HepG2 (cell line): ENCODE measurements around the gene RBL1. TPM values are rescaled to one million over a fixed set of nuclear protein-coding genes. Genes with fewer than 3 reads are reported as not detected.

Experiments used
- ARID2 ChIP-seq: sonication (generic); formaldehyde crosslinking; IDR thresholded peaks from 2 replicates; pipeline ENCODE4 v1.8.1; 2022; ENCODE audit warnings: mild to moderate bottlenecking, missing genetic modification reagents, borderline replicate concordance
- EEA1 ChIP-seq: sonication (generic); formaldehyde crosslinking; IDR thresholded peaks from 2 replicates; pipeline ENCODE4 v1.5.1; 2020; ENCODE audit warnings: mild to moderate bottlenecking, missing genetic modification reagents, borderline replicate concordance
- RCOR2 ChIP-seq: IDR thresholded peaks from 2 replicates; pipeline ENCODE4 v1.6.1; 2016; ENCODE audit warnings: missing biosample characterization, missing genetic modification reagents
- RXRB ChIP-seq: IDR thresholded peaks from 2 replicates; pipeline ENCODE4 v1.6.1; 2016; ENCODE audit warnings: borderline replicate concordance, missing genetic modification reagents, missing compliant biosample characterization
- STAT5B ChIP-seq: sonication (generic); formaldehyde crosslinking; IDR thresholded peaks from 2 replicates; pipeline ENCODE4 v1.4.0; 2020; ENCODE audit warnings: missing genetic modification reagents
- TEAD3 ChIP-seq: optimal IDR thresholded peaks from 2 replicates; pipeline ENCODE3; 2016; ENCODE audit warnings: borderline replicate concordance
- TGIF2 ChIP-seq: IDR thresholded peaks from 2 replicates; pipeline ENCODE4 v1.6.1; 2016; ENCODE audit warnings: control low read depth, missing compliant biosample characterization
- ZNF484 ChIP-seq: sonication (generic); formaldehyde crosslinking; IDR thresholded peaks from 2 replicates; pipeline ENCODE4 v1.5.1; 2020; ENCODE audit warnings: mild to moderate bottlenecking, low read depth, missing genetic modification reagents, borderline replicate concordance
- ZNF607 ChIP-seq: sonication (generic); formaldehyde crosslinking; IDR thresholded peaks from 2 replicates; pipeline ENCODE4 v1.5.1; 2020; ENCODE audit warnings: missing genetic modification reagents, mild to moderate bottlenecking, borderline replicate concordance
- ZNF614 ChIP-seq: IDR thresholded peaks from 2 replicates; pipeline ENCODE4 v1.6.1; 2018; ENCODE audit warnings: missing biosample characterization, missing genetic modification reagents, inconsistent platforms, borderline replicate concordance
- ZNF839 ChIP-seq: sonication (generic); formaldehyde crosslinking; IDR thresholded peaks from 2 replicates; pipeline ENCODE4 v1.4.0; 2020; ENCODE audit warnings: missing genetic modification reagents, mild to moderate bottlenecking, borderline replicate concordance
- ZSCAN22 ChIP-seq: sonication (generic); formaldehyde crosslinking; IDR thresholded peaks from 2 replicates; pipeline ENCODE4 v1.4.0; 2020; ENCODE audit warnings: mild to moderate bottlenecking, missing genetic modification reagents
- polyA plus RNA-seq, 8 experiments: library from polyadenylated mRNA; depleted of rRNA in 3 of 8; stranded (reverse) in 7 of 8; unstranded in 1 of 8; fragments of >200 nt; fragmentation: Illumina TruSeq in 4 of 8; extraction: Trizol in 4 of 8; gene quantifications; 2 replicates each; pipeline versions ENCODE4 v1.2.1 to v1.2.3, GENCODE V29; 2011 to 2016; ENCODE audit warnings: low read depth in 4 of 8, missing spikeins in 1 of 8, mixed read lengths in 1 of 8; ENCODE audit not compliant: insufficient read depth in 1 of 8
- total RNA-seq, 5 experiments: library from RNA; depleted of rRNA; stranded (reverse); fragments of >200 nt; fragmentation: Illumina TruSeq; extraction: Trizol; gene quantifications; 2 replicates each; pipeline ENCODE4 v1.2.3, GENCODE V29; 2016; ENCODE audit warnings: low read depth in 1 of 5
- TF ChIP-seq, protein P1 (sequence below): sonication (generic); formaldehyde crosslinking; IDR thresholded peaks from 2 replicates; pipeline ENCODE4 v1.8.1; 2022; ENCODE audit warnings: low read depth, mild to moderate bottlenecking, missing genetic modification reagents
- TF ChIP-seq, protein P2 (sequence below): sonication (generic); formaldehyde crosslinking; IDR thresholded peaks from 2 replicates; pipeline ENCODE4 v1.9.0; 2022; ENCODE audit warnings: low read depth, missing genetic modification reagents
- TF ChIP-seq, protein P3 (sequence below): sonication (generic); formaldehyde crosslinking; IDR thresholded peaks from 2 replicates; pipeline ENCODE4 v1.5.1; 2020; ENCODE audit warnings: missing genetic modification reagents, mild to moderate bottlenecking, borderline replicate concordance
- TF ChIP-seq, protein P4 (sequence below): sonication (generic); formaldehyde crosslinking; conservative IDR thresholded peaks from 2 replicates; pipeline ENCODE4 v1.4.0; 2020; ENCODE audit warnings: missing genetic modification reagents
- TF ChIP-seq, protein P5 (sequence below): sonication (generic); formaldehyde crosslinking; IDR thresholded peaks from 2 replicates; pipeline ENCODE4 v1.5.0; 2020; ENCODE audit warnings: mild to moderate bottlenecking, missing genetic modification reagents

RBL1 gene
- total and polyA plus RNA-seq, 2 of the 13 experiments (the other 11 are each of a cell fraction or from before 2014, with no cell fraction given), result 6.0 to 27.5 TPM

DNA sequence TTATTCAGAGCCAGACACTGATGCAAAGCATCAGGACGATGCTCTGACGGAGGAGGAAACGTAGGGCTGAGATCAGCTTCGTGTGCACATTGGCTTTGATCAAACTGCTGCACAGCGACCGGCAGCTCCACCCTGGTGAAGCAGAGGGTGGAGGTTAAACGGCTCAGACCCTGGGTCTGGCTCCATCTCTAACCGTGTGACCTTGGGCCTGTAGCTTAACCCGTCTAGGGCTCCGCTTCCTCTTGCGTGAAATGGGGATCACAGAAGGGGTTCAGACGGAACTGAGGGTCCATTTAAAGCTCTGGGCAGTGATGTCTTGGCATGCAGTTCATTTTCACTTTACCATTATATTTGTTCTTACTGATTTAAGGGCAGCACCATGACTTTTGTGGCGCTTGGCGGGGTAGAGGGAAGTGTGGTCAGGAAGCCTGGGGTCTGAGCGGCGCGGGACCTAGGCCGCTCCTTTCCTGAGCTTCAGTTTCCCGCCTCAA, 644 bp downstream of the RBL1 start (continued):
- TF ChIP-seq, protein P1, sequence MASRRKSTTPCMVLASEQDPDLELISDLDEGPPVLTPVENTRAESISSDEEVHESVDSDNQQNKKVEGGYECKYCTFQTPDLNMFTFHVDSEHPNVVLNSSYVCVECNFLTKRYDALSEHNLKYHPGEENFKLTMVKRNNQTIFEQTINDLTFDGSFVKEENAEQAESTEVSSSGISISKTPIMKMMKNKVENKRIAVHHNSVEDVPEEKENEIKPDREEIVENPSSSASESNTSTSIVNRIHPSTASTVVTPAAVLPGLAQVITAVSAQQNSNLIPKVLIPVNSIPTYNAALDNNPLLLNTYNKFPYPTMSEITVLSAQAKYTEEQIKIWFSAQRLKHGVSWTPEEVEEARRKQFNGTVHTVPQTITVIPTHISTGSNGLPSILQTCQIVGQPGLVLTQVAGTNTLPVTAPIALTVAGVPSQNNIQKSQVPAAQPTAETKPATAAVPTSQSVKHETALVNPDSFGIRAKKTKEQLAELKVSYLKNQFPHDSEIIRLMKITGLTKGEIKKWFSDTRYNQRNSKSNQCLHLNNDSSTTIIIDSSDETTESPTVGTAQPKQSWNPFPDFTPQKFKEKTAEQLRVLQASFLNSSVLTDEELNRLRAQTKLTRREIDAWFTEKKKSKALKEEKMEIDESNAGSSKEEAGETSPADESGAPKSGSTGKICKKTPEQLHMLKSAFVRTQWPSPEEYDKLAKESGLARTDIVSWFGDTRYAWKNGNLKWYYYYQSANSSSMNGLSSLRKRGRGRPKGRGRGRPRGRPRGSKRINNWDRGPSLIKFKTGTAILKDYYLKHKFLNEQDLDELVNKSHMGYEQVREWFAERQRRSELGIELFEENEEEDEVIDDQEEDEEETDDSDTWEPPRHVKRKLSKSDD (CRISPR knock-in tag), result peak; percentile 13; the same call in 1 of the 2 replicates
- TF ChIP-seq ARID2 (0 out of 2 replicates have a peak, but pooled peaks have one; percentile 1), ZNF607 (CRISPR knock-in tag) (0 out of 2 replicates have a peak, but pooled peaks have one; percentile 5), TGIF2 (CRISPR knock-in tag) (0 out of 2 replicates have a peak, but pooled peaks have one; percentile 9), ZNF484 (0 out of 2 replicates have a peak, but pooled peaks have one; percentile 13), RCOR2 (CRISPR knock-in tag) (no peak), ZNF614 (no peak), ZNF839 (CRISPR knock-in tag) (0 out of 2 replicates have a peak, but pooled peaks have one; percentile 7), EEA1 (CRISPR knock-in tag) (peak; percentile 6; the same call in 1 of the 2 replicates), ZSCAN22 (CRISPR knock-in tag) (0 out of 2 replicates have a peak, but pooled peaks have one; percentile 5), TEAD3 (peak; percentile 21), STAT5B (CRISPR knock-in tag) (no peak), RXRB (0 out of 2 replicates have a peak, but pooled peaks have one; percentile 7)
- TF ChIP-seq, protein P2, sequence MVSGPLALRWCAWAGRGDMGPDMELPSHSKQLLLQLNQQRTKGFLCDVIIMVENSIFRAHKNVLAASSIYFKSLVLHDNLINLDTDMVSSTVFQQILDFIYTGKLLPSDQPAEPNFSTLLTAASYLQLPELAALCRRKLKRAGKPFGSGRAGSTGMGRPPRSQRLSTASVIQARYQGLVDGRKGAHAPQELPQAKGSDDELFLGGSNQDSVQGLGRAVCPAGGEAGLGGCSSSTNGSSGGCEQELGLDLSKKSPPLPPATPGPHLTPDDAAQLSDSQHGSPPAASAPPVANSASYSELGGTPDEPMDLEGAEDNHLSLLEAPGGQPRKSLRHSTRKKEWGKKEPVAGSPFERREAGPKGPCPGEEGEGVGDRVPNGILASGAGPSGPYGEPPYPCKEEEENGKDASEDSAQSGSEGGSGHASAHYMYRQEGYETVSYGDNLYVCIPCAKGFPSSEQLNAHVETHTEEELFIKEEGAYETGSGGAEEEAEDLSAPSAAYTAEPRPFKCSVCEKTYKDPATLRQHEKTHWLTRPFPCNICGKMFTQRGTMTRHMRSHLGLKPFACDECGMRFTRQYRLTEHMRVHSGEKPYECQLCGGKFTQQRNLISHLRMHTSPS (CRISPR knock-in tag), result 0 out of 2 replicates have a peak, but pooled peaks have one; percentile 33
- TF ChIP-seq, protein P3, sequence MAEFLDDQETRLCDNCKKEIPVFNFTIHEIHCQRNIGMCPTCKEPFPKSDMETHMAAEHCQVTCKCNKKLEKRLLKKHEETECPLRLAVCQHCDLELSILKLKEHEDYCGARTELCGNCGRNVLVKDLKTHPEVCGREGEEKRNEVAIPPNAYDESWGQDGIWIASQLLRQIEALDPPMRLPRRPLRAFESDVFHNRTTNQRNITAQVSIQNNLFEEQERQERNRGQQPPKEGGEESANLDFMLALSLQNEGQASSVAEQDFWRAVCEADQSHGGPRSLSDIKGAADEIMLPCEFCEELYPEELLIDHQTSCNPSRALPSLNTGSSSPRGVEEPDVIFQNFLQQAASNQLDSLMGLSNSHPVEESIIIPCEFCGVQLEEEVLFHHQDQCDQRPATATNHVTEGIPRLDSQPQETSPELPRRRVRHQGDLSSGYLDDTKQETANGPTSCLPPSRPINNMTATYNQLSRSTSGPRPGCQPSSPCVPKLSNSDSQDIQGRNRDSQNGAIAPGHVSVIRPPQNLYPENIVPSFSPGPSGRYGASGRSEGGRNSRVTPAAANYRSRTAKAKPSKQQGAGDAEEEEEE (CRISPR knock-in tag), result peak; percentile 67
- TF ChIP-seq, protein P4, sequence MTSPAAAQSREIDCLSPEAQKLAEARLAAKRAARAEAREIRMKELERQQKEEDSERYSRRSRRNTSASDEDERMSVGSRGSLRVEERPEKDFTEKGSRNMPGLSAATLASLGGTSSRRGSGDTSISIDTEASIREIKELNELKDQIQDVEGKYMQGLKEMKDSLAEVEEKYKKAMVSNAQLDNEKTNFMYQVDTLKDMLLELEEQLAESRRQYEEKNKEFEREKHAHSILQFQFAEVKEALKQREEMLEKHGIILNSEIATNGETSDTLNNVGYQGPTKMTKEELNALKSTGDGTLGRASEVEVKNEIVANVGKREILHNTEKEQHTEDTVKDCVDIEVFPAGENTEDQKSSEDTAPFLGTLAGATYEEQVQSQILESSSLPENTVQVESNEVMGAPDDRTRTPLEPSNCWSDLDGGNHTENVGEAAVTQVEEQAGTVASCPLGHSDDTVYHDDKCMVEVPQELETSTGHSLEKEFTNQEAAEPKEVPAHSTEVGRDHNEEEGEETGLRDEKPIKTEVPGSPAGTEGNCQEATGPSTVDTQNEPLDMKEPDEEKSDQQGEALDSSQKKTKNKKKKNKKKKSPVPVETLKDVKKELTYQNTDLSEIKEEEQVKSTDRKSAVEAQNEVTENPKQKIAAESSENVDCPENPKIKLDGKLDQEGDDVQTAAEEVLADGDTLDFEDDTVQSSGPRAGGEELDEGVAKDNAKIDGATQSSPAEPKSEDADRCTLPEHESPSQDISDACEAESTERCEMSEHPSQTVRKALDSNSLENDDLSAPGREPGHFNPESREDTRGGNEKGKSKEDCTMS, result no peak
- TF ChIP-seq, protein P5, sequence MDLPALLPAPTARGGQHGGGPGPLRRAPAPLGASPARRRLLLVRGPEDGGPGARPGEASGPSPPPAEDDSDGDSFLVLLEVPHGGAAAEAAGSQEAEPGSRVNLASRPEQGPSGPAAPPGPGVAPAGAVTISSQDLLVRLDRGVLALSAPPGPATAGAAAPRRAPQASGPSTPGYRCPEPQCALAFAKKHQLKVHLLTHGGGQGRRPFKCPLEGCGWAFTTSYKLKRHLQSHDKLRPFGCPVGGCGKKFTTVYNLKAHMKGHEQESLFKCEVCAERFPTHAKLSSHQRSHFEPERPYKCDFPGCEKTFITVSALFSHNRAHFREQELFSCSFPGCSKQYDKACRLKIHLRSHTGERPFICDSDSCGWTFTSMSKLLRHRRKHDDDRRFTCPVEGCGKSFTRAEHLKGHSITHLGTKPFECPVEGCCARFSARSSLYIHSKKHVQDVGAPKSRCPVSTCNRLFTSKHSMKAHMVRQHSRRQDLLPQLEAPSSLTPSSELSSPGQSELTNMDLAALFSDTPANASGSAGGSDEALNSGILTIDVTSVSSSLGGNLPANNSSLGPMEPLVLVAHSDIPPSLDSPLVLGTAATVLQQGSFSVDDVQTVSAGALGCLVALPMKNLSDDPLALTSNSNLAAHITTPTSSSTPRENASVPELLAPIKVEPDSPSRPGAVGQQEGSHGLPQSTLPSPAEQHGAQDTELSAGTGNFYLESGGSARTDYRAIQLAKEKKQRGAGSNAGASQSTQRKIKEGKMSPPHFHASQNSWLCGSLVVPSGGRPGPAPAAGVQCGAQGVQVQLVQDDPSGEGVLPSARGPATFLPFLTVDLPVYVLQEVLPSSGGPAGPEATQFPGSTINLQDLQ, result no peak
